GM12865 (cell line): Measurements from ENCODE around the gene GNAL.

Experiments
- DNase-seq: peaks from one replicate; pipeline ENCODE4 v3.0.0; 2010; ENCODE audit warnings: low read depth
- H3K4me3 ChIP-seq: 2 replicates; pipeline ENCODE4 v1.5.1; 2011; ENCODE audit warnings: mild to moderate bottlenecking, low read depth, low read length, control low read depth
- CTCF ChIP-seq: IDR thresholded peaks from 2 replicates; pipeline ENCODE4 v1.5.1; 2011; ENCODE audit warnings: low read length, control low read depth, low read depth, inconsistent platforms; ENCODE audit not compliant: insufficient read depth; ENCODE audit errors: missing control alignments

The GNAL gene

GRCh38 chr18:11669271-11669947 lies 19.7 kb upstream of the GNAL start:
- H3K4me3 ChIP-seq = no peak overlapping the region
- no peak for TF ChIP-seq CTCF
- DNase-seq = no peak

GRCh38 chr18:11669948-11670275 lies 19.2 kb upstream of the GNAL start:
- no peak for DNase-seq
- no peak for TF ChIP-seq CTCF

GRCh38 chr18:11671156-11671555 lies 17.9 kb upstream of the GNAL start:
- no peak overlapping the region for H3K4me3 ChIP-seq
- TF ChIP-seq CTCF = no peak
- DNase-seq = peak; percentile 10

More at GRCh38 chr18:11669948-11670275, 19.2 kb upstream of the GNAL start:
- H3K4me3 ChIP-seq = no peak overlapping the region

GRCh38 chr18:11672198-11672597 lies 16.9 kb upstream of the GNAL start:
- no peak for DNase-seq
- no peak overlapping the region for H3K4me3 ChIP-seq
- no peak for TF ChIP-seq CTCF

GRCh38 chr18:11672846-11673454 lies 16.1 kb upstream of the GNAL start:
- no peak overlapping the region for H3K4me3 ChIP-seq
- TF ChIP-seq CTCF = no peak
- no peak for DNase-seq

GRCh38 chr18:11673560-11673959 lies 15.5 kb upstream of the GNAL start:
- no peak overlapping the region for H3K4me3 ChIP-seq
- no peak for DNase-seq
- TF ChIP-seq CTCF = no peak

GRCh38 chr18:11674119-11674518 lies 14.9 kb upstream of the GNAL start:
- DNase-seq = no peak
- H3K4me3 ChIP-seq = no peak overlapping the region
- no peak for TF ChIP-seq CTCF
